Astrocyte (in vitro differentiated cells and primary cell): ENCODE measurements around the gene REEP3. TPM values are rescaled to one million over a fixed set of nuclear protein-coding genes. Genes with fewer than 3 reads are reported as not detected.

Source experiments
- DNase-seq: peaks from one replicate; pipeline ENCODE4 v3.0.0-alpha.2; 2010; ENCODE audit warnings: low read depth
- FAIRE-seq: peaks from 2 replicates; lab custom pipeline; 2011; peaks lifted over from hg19 to GRCh38; lab: Jason Lieb, UNC
- H2AFZ ChIP-seq: 2 replicates; pipeline ENCODE4 v1.6.0; 2012; ENCODE audit warnings: low read depth, low read length, inconsistent platforms
- H3K27ac ChIP-seq: 2 replicates; pipeline ENCODE4 v1.5.1; 2011; ENCODE audit warnings: low read depth, low read length, inconsistent platforms
- H3K27me3 ChIP-seq: 2 replicates; pipeline ENCODE4 v1.6.0; 2011; ENCODE audit warnings: low read length, inconsistent platforms; ENCODE audit not compliant: insufficient read depth
- H3K36me3 ChIP-seq: 2 replicates; pipeline ENCODE4 v1.5.1; 2011; ENCODE audit warnings: low read length, inconsistent platforms; ENCODE audit not compliant: insufficient read depth
- H3K4me1 ChIP-seq: 2 replicates; pipeline ENCODE4 v1.5.1; 2011; ENCODE audit warnings: low read length, inconsistent platforms; ENCODE audit not compliant: insufficient read depth
- H3K4me2 ChIP-seq: 2 replicates; pipeline ENCODE4 v1.6.0; 2012; ENCODE audit warnings: low read length, inconsistent platforms
- H3K4me3 ChIP-seq: 2 replicates; pipeline ENCODE4 v1.5.1; 2011; ENCODE audit warnings: low read depth, mild to moderate bottlenecking, low read length, inconsistent platforms; ENCODE audit not compliant: insufficient read depth
- H3K79me2 ChIP-seq: 2 replicates; pipeline ENCODE4 v1.6.0; 2012; ENCODE audit warnings: mild to moderate bottlenecking, low read length, inconsistent platforms; ENCODE audit not compliant: insufficient read depth
- H3K9ac ChIP-seq: 2 replicates; pipeline ENCODE4 v1.6.0; 2012; ENCODE audit warnings: mild to moderate bottlenecking, low read length, inconsistent platforms
- H3K9me3 ChIP-seq: 2 replicates; pipeline ENCODE4 v1.5.1; 2012; ENCODE audit warnings: low read depth, mild to moderate bottlenecking, low read length, inconsistent platforms; ENCODE audit not compliant: insufficient read depth
- H4K20me1 ChIP-seq: 2 replicates; pipeline ENCODE4 v1.6.0; 2012; ENCODE audit warnings: low read length, inconsistent platforms; ENCODE audit not compliant: insufficient read depth
- H3K27ac Mint-ChIP-seq: one replicate; pipeline ENCODE4 v1.8.0; 2021; ENCODE audit warnings: mild to moderate bottlenecking, mixed read lengths; ENCODE audit not compliant: unreplicated experiment
- H3K27me3 Mint-ChIP-seq: one replicate; pipeline ENCODE4 v1.8.0; 2021; ENCODE audit warnings: low read depth, mixed read lengths; ENCODE audit not compliant: unreplicated experiment
- H3K36me3 Mint-ChIP-seq: one replicate; pipeline ENCODE4 v1.8.0; 2021; ENCODE audit warnings: low read depth, mixed read lengths; ENCODE audit not compliant: unreplicated experiment
- H3K4me1 Mint-ChIP-seq: one replicate; pipeline ENCODE4 v1.8.0; 2021; ENCODE audit warnings: low read depth, mixed read lengths; ENCODE audit not compliant: unreplicated experiment
- H3K4me3 Mint-ChIP-seq: one replicate; pipeline ENCODE4 v1.8.0; 2021; ENCODE audit warnings: mild to moderate bottlenecking, moderate library complexity, mixed read lengths; ENCODE audit not compliant: unreplicated experiment
- H3K9me3 Mint-ChIP-seq: one replicate; pipeline ENCODE4 v1.8.0; 2021; ENCODE audit warnings: mild to moderate bottlenecking, mixed read lengths; ENCODE audit not compliant: unreplicated experiment
- EZH2 ChIP-seq: IDR thresholded peaks from 2 replicates; pipeline ENCODE4 v1.6.1; 2012; ENCODE audit warnings: mild to moderate bottlenecking, low read length, inconsistent platforms; ENCODE audit not compliant: insufficient read depth
- total RNA-seq: library from RNA; stranded (reverse); gene quantifications from 2 replicates; pipeline ENCODE4 v1.2.1, GENCODE V29; 2021
- TF ChIP-seq, protein P1 (sequence below): IDR thresholded peaks from 2 replicates; pipeline ENCODE4 v1.5.1; 2011; ENCODE audit warnings: low read depth, mild to moderate bottlenecking, inconsistent platforms, low read length, moderate library complexity; ENCODE audit not compliant: insufficient read depth

REEP3 gene
- total RNA-seq, 1 donor from 2014 or later = 44.6 TPM

- Mint-ChIP-seq H3K9me3 (no peaks in the 10 kb centered on the region), H3K36me3 (no peaks in the 10 kb centered on the region), H3K4me3 (peak overlapping the region; percentile 87), H3K27me3 (no peaks in the 10 kb centered on the region), H3K27ac (peak overlapping the region; percentile 34), H3K4me1 (peaks cover 22% of the 10 kb centered on the region)
- H2AFZ ChIP-seq = no peak overlapping the region
- peaks cover 52% of the 10 kb centered on the region for H4K20me1 ChIP-seq
- H3K9ac ChIP-seq = peak overlapping the region; percentile 93
- TF ChIP-seq, protein P1, sequence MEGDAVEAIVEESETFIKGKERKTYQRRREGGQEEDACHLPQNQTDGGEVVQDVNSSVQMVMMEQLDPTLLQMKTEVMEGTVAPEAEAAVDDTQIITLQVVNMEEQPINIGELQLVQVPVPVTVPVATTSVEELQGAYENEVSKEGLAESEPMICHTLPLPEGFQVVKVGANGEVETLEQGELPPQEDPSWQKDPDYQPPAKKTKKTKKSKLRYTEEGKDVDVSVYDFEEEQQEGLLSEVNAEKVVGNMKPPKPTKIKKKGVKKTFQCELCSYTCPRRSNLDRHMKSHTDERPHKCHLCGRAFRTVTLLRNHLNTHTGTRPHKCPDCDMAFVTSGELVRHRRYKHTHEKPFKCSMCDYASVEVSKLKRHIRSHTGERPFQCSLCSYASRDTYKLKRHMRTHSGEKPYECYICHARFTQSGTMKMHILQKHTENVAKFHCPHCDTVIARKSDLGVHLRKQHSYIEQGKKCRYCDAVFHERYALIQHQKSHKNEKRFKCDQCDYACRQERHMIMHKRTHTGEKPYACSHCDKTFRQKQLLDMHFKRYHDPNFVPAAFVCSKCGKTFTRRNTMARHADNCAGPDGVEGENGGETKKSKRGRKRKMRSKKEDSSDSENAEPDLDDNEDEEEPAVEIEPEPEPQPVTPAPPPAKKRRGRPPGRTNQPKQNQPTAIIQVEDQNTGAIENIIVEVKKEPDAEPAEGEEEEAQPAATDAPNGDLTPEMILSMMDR = no peak
- no peak for TF ChIP-seq EZH2
- H3K27me3 ChIP-seq = no peaks in the 10 kb centered on the region
- H3K4me2 ChIP-seq = peak overlapping the region; percentile 95
- no peaks in the 10 kb centered on the region for H3K36me3 ChIP-seq
- peaks cover 93% of the 10 kb centered on the region for H3K79me2 ChIP-seq
- DNase-seq = no peak
- H3K4me3 ChIP-seq = no peak overlapping the region
- H3K27ac ChIP-seq = peak overlapping the region; percentile 95
- H3K4me1 ChIP-seq = peaks cover 14% of the 10 kb centered on the region
- no peak for FAIRE-seq
- H3K9me3 ChIP-seq = no peaks in the 10 kb centered on the region
Measured at GRCh38 chr10:63522995-63523394, 1.8 kb downstream of the REEP3 start.

DNA sequence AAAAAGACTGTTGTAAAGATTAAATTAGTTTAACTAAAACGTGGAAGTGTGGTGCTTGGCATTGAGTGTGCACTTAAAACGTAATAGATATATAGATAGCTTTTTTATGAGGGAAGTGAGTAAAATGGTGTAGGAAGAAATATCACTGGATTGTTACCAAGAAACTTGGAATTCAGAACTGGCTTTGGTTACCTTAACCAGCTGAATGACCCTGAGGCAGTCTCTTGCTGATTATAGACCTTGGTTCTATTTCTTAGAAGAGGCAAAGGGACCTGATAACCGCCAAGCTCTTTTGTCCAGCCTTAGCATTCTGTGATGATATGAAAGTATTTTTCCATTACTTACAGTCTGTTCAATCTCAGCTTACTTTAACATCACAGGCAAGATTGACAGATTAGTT, 3.8 kb downstream of the REEP3 start:
- DNase-seq (no peak), FAIRE-seq (no peak)
- Histone ChIP-seq H4K20me1 (peaks cover 43% of the 10 kb centered on the region), H3K4me3 (no peak overlapping the region), H3K27me3 (no peaks in the 10 kb centered on the region), H3K4me2 (no peak overlapping the region), H3K4me1 (peaks cover 14% of the 10 kb centered on the region), H3K79me2 (peaks cover 92% of the 10 kb centered on the region), H3K9me3 (no peaks in the 10 kb centered on the region), H3K9ac (no peak overlapping the region), H2AFZ (no peak overlapping the region), H3K36me3 (no peaks in the 10 kb centered on the region), H3K27ac (no peak overlapping the region)
- Mint-ChIP-seq H3K4me3 (no peak overlapping the region), H3K27ac (no peak overlapping the region), H3K4me1 (peaks cover 10% of the 10 kb centered on the region), H3K27me3 (no peaks in the 10 kb centered on the region), H3K9me3 (no peaks in the 10 kb centered on the region), H3K36me3 (peaks cover 1% of the 10 kb centered on the region)
- no peak for TF ChIP-seq EZH2
- TF ChIP-seq, protein P1 = no peak

DNA sequence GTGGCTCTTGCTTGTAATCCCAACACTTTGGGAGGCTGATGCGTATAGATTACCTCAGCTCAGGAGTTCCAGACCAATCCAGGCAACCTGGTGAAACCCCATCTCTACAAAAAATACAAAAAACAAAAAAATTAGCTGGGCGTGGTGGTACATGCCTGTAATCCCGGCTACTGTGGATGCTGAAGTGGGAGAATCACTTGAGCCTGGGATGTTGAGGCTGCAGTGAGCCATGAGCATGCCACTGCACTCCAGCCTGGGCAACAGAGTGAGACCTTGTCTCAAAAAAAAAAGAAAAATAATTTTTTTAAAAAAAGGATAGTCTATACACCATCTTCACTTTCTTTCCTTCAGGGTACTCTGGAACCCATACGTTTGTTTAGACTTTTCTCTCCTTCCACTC, 6.2 kb downstream of the REEP3 start:
- H3K4me3 Mint-ChIP-seq = no peak overlapping the region

More for the DNA sequence above, 6.2 kb downstream of the REEP3 start:
- no peak overlapping the region for H2AFZ ChIP-seq
- no peaks in the 10 kb centered on the region for H3K9me3 Mint-ChIP-seq
- no peak overlapping the region for H3K4me3 ChIP-seq
- H3K27me3 ChIP-seq = no peaks in the 10 kb centered on the region
- H3K9ac ChIP-seq = no peak overlapping the region
- no peaks in the 10 kb centered on the region for H3K36me3 ChIP-seq
- peaks cover 97% of the 10 kb centered on the region for H3K79me2 ChIP-seq
- H3K4me2 ChIP-seq = no peak overlapping the region
- FAIRE-seq (no peak), DNase-seq (no peak)
- peaks cover 40% of the 10 kb centered on the region for H4K20me1 ChIP-seq
- H3K4me1 Mint-ChIP-seq = peaks cover 9% of the 10 kb centered on the region
- peaks cover 1% of the 10 kb centered on the region for H3K36me3 Mint-ChIP-seq
- TF ChIP-seq EZH2 = no peak
- TF ChIP-seq, protein P1 = no peak
- no peaks in the 10 kb centered on the region for H3K9me3 ChIP-seq
- H3K4me1 ChIP-seq = peaks cover 8% of the 10 kb centered on the region
- H3K27ac ChIP-seq = no peak overlapping the region
- H3K27me3 Mint-ChIP-seq = no peaks in the 10 kb centered on the region
- H3K27ac Mint-ChIP-seq = no peak overlapping the region
